HepG2 (cell line): ENCODE data around the gene PSMA7. TPM values are rescaled to one million over a fixed set of nuclear protein-coding genes. Genes with fewer than 3 reads are reported as not detected.

Source experiments
- EZH2 ChIP-seq: conservative IDR thresholded peaks from 2 replicates; pipeline ENCODE4 v1.6.1; 2012; ENCODE audit warnings: mild to moderate bottlenecking, low read depth, low read length, moderate library complexity
- KDM2A ChIP-seq: sonication (generic); formaldehyde crosslinking; IDR thresholded peaks from 2 replicates; pipeline ENCODE4 v1.4.0; 2020; ENCODE audit warnings: low read depth, missing genetic modification reagents, borderline replicate concordance
- KDM6A ChIP-seq: IDR thresholded peaks from 2 replicates; pipeline ENCODE4 v1.6.1; 2016; ENCODE audit warnings: low read depth
- MAFK ChIP-seq, 2 experiments: IDR thresholded peaks in 1 of 2; conservative IDR thresholded peaks in 1 of 2; 2 replicates each; pipeline ENCODE4 v1.6.1; 2011; ENCODE audit warnings: improper control_type of control experiment in 2 of 2, low read length in 2 of 2
- NCOA1 ChIP-seq: sonication (generic); formaldehyde crosslinking; IDR thresholded peaks from 2 replicates; pipeline ENCODE4 v1.9.0; 2021; ENCODE audit warnings: missing genetic modification reagents
- PHB2 ChIP-seq: fragments of 450-650 bp; IDR thresholded peaks from 2 replicates; pipeline ENCODE4 v1.6.1; 2018; ENCODE audit not compliant: partially characterized antibody
- ZFP37 ChIP-seq: sonication (generic); formaldehyde crosslinking; IDR thresholded peaks from 2 replicates; pipeline ENCODE4 v1.4.0; 2020; ENCODE audit warnings: missing genetic modification reagents, borderline replicate concordance
- ZFP90 ChIP-seq: sonication (generic); formaldehyde crosslinking; IDR thresholded peaks from 2 replicates; pipeline ENCODE4 v1.8.0; 2022; ENCODE audit warnings: missing genetic modification reagents, mild to moderate bottlenecking, inconsistent platforms, borderline replicate concordance
- ZNF263 ChIP-seq: sonication (generic); formaldehyde crosslinking; IDR thresholded peaks from 2 replicates; pipeline ENCODE4 v1.4.0; 2020; ENCODE audit warnings: missing genetic modification reagents
- ZNF441 ChIP-seq: sonication (generic); formaldehyde crosslinking; IDR thresholded peaks from 2 replicates; pipeline ENCODE4 v1.7.0; 2021; ENCODE audit warnings: missing genetic modification reagents, borderline replicate concordance
- ZNF605 ChIP-seq: sonication (generic); formaldehyde crosslinking; IDR thresholded peaks from 2 replicates; pipeline ENCODE4 v1.8.0; 2022; ENCODE audit warnings: mild to moderate bottlenecking, missing genetic modification reagents
- polyA plus RNA-seq, 8 experiments: library from polyadenylated mRNA; depleted of rRNA in 3 of 8; stranded (reverse) in 7 of 8; unstranded in 1 of 8; fragments of >200 nt; fragmentation: Illumina TruSeq in 4 of 8; extraction: Trizol in 4 of 8; gene quantifications; 2 replicates each; pipeline versions ENCODE4 v1.2.1 to v1.2.3, GENCODE V29; 2011 to 2016; ENCODE audit warnings: low read depth in 4 of 8, missing spikeins in 1 of 8, mixed read lengths in 1 of 8; ENCODE audit not compliant: insufficient read depth in 1 of 8
- total RNA-seq, 5 experiments: library from RNA; depleted of rRNA; stranded (reverse); fragments of >200 nt; fragmentation: Illumina TruSeq; extraction: Trizol; gene quantifications; 2 replicates each; pipeline ENCODE4 v1.2.3, GENCODE V29; 2016; ENCODE audit warnings: low read depth in 1 of 5
- TF ChIP-seq, protein P1 (sequence below): sonication (generic); formaldehyde crosslinking; conservative IDR thresholded peaks from 2 replicates; pipeline ENCODE4 v1.4.0; 2020; ENCODE audit warnings: mild to moderate bottlenecking, missing genetic modification reagents, moderate library complexity
- TF ChIP-seq, protein P2 (sequence below): IDR thresholded peaks from 2 replicates; pipeline ENCODE4 v1.4.0; 2020; ENCODE audit warnings: mild to moderate bottlenecking, missing genetic modification reagents
- TF ChIP-seq, protein P3 (sequence below): sonication (generic); formaldehyde crosslinking; IDR thresholded peaks from 2 replicates; pipeline ENCODE4 v1.8.0; 2022; ENCODE audit warnings: missing genetic modification reagents, low read depth, mild to moderate bottlenecking, borderline replicate concordance
- TF ChIP-seq, protein P4 (sequence below): sonication (generic); formaldehyde crosslinking; IDR thresholded peaks from 2 replicates; pipeline ENCODE4 v1.4.0; 2020; ENCODE audit warnings: missing genetic modification reagents, borderline replicate concordance
- TF ChIP-seq, protein P5 (sequence below): sonication (generic); formaldehyde crosslinking; IDR thresholded peaks from 2 replicates; pipeline ENCODE4 v1.4.0; 2020; ENCODE audit warnings: missing genetic modification reagents

The PSMA7 gene
- total and polyA plus RNA-seq, 2 of the 13 experiments (the other 11 are each of a cell fraction or from before 2014, with no cell fraction given): 531 to 631 TPM

DNA sequence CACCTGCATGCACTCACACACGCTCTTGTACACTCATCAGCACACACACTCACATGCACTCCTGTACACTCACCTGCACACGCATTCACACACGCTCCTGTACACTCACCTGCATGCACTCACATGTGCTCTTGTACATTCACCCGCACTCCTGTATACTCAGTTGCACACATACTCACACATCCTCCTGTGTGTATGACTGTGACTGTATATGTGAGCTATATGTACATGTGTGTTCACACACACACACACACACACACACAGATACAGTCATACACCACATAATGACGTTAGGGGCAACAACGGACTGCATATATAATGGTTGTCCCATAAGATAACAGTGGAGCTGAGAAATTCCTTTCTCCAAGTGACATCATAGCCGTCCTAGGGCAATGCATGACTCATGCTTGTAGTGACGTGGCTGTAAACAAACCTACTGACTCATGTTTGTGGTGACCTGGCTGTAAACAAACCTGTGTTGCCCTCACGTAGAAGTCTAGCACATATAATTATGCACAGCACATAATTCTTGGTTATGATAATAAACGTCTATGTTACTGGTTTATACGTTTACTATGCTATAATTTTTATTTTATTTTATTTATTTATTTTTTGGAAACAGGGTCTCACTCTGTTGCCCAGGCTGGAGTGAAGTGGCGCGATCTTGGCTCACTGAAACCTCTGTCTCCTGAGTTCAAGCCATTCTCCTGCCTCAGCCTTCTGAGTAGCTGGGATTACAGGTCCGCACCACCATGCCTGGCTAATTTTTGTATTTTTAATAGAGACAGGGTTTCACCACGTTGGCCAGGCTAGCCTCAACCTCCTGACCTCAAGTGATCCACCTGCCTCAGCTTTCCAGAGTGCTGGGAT, 54.7 kb downstream of the PSMA7 start (continued):
- TF ChIP-seq, protein P1, sequence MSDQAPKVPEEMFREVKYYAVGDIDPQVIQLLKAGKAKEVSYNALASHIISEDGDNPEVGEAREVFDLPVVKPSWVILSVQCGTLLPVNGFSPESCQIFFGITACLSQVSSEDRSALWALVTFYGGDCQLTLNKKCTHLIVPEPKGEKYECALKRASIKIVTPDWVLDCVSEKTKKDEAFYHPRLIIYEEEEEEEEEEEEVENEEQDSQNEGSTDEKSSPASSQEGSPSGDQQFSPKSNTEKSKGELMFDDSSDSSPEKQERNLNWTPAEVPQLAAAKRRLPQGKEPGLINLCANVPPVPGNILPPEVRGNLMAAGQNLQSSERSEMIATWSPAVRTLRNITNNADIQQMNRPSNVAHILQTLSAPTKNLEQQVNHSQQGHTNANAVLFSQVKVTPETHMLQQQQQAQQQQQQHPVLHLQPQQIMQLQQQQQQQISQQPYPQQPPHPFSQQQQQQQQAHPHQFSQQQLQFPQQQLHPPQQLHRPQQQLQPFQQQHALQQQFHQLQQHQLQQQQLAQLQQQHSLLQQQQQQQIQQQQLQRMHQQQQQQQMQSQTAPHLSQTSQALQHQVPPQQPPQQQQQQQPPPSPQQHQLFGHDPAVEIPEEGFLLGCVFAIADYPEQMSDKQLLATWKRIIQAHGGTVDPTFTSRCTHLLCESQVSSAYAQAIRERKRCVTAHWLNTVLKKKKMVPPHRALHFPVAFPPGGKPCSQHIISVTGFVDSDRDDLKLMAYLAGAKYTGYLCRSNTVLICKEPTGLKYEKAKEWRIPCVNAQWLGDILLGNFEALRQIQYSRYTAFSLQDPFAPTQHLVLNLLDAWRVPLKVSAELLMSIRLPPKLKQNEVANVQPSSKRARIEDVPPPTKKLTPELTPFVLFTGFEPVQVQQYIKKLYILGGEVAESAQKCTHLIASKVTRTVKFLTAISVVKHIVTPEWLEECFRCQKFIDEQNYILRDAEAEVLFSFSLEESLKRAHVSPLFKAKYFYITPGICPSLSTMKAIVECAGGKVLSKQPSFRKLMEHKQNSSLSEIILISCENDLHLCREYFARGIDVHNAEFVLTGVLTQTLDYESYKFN (CRISPR knock-in tag): no peak
- TF ChIP-seq, protein P2, sequence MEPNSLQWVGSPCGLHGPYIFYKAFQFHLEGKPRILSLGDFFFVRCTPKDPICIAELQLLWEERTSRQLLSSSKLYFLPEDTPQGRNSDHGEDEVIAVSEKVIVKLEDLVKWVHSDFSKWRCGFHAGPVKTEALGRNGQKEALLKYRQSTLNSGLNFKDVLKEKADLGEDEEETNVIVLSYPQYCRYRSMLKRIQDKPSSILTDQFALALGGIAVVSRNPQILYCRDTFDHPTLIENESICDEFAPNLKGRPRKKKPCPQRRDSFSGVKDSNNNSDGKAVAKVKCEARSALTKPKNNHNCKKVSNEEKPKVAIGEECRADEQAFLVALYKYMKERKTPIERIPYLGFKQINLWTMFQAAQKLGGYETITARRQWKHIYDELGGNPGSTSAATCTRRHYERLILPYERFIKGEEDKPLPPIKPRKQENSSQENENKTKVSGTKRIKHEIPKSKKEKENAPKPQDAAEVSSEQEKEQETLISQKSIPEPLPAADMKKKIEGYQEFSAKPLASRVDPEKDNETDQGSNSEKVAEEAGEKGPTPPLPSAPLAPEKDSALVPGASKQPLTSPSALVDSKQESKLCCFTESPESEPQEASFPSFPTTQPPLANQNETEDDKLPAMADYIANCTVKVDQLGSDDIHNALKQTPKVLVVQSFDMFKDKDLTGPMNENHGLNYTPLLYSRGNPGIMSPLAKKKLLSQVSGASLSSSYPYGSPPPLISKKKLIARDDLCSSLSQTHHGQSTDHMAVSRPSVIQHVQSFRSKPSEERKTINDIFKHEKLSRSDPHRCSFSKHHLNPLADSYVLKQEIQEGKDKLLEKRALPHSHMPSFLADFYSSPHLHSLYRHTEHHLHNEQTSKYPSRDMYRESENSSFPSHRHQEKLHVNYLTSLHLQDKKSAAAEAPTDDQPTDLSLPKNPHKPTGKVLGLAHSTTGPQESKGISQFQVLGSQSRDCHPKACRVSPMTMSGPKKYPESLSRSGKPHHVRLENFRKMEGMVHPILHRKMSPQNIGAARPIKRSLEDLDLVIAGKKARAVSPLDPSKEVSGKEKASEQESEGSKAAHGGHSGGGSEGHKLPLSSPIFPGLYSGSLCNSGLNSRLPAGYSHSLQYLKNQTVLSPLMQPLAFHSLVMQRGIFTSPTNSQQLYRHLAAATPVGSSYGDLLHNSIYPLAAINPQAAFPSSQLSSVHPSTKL (CRISPR knock-in tag): peak; percentile 43; the same call in 1 of the 2 replicates
- no peak for TF ChIP-seq KDM6A
- no peak for TF ChIP-seq KDM2A (CRISPR knock-in tag)
- peak; percentile 12 to 63; a peak in 2 of 4 replicates for TF ChIP-seq MAFK (conservative IDR thresholded peaks at IDR 0.05 in 1 of 2, IDR thresholded peaks at IDR 0.05 in 1 of 2; ENCODE audit: low read length in 2 of 2)
- TF ChIP-seq, protein P3, sequence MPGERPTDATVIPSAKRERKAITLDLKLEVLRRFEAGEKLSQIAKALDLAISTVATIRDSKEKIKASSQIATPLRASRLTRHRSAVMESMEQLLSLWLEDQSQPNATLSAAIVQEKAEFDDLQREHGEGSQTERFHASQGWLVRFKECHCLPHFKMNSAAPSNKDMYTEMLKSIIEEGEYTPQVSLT (CRISPR knock-in tag): no peak
- TF ChIP-seq EZH2: no peak
- no peak for TF ChIP-seq ZFP37 (CRISPR knock-in tag)
- TF ChIP-seq, protein P4, sequence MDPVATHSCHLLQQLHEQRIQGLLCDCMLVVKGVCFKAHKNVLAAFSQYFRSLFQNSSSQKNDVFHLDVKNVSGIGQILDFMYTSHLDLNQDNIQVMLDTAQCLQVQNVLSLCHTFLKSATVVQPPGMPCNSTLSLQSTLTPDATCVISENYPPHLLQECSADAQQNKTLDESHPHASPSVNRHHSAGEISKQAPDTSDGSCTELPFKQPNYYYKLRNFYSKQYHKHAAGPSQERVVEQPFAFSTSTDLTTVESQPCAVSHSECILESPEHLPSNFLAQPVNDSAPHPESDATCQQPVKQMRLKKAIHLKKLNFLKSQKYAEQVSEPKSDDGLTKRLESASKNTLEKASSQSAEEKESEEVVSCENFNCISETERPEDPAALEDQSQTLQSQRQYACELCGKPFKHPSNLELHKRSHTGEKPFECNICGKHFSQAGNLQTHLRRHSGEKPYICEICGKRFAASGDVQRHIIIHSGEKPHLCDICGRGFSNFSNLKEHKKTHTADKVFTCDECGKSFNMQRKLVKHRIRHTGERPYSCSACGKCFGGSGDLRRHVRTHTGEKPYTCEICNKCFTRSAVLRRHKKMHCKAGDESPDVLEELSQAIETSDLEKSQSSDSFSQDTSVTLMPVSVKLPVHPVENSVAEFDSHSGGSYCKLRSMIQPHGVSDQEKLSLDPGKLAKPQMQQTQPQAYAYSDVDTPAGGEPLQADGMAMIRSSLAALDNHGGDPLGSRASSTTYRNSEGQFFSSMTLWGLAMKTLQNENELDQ: no peak
- TF ChIP-seq, protein P5, sequence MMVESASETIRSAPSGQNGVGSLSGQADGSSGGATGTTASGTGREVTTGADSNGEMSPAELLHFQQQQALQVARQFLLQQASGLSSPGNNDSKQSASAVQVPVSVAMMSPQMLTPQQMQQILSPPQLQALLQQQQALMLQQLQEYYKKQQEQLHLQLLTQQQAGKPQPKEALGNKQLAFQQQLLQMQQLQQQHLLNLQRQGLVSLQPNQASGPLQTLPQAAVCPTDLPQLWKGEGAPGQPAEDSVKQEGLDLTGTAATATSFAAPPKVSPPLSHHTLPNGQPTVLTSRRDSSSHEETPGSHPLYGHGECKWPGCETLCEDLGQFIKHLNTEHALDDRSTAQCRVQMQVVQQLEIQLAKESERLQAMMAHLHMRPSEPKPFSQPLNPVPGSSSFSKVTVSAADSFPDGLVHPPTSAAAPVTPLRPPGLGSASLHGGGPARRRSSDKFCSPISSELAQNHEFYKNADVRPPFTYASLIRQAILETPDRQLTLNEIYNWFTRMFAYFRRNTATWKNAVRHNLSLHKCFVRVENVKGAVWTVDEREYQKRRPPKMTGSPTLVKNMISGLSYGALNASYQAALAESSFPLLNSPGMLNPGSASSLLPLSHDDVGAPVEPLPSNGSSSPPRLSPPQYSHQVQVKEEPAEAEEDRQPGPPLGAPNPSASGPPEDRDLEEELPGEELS (CRISPR knock-in tag): peak; percentile 82
- TF ChIP-seq ZNF605: no peak
- TF ChIP-seq NCOA1: no peak
- no peak for TF ChIP-seq PHB2
- TF ChIP-seq ZFP90 (CRISPR knock-in tag): no peak
- no peak for TF ChIP-seq ZNF263 (CRISPR knock-in tag)
- TF ChIP-seq ZNF441: no peak
